ENCODE measurements around the gene IRF2BP1.
"Not testable (repeated sequence)": the region's sequence is repeated elsewhere in the genome, so short reads cannot be mapped to it uniquely, and the experiment has no call there.

Gene IRF2BP1

GRCh38 chr19:45867241-45867640 lies 18.7 kb downstream of the IRF2BP1 start:
- ATAC-seq, result not testable (repeated sequence)

DNA sequence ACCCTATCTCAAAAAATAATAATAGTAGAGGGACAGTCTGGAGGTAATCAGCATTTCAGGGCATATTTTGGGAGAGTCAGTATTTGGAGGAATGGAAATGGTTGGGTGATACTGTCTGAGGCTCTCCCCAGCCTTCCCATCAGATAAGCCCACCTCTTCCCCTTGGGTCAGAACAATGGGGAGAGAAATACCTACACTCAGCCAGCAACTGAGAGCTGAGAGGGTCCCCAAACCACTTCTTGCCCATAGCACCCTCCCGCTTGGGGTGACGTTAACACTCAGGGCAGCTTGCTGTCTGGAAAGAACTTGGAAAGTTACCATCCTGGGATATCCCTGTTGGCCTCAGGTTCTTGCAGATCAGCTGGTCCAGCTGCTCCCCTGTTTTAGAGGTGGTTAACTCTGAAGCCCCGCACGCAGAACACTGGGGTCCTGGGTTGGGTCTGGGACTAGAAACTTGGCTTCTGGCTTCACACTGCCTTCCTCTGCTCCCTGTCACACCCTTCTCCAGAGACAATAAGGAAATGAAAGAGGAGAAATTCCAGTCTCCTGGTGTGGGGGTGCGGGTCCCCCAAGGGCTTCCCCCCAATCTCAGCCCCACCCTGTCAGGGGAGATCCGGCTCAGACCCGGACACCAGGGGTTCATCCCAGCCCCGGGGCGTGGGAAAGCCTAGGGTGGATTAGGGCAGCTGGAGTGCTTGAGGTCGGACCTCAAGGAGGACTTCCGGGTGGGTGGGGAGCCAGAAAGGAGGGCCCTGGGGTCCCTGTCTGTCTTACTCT lies 19.4 kb downstream of the IRF2BP1 start:
- TF ChIP-seq CSDC2 (CRISPR knock-in tag; IDR thresholded peaks at IDR 0.05) (no peak), ZFP30 (CRISPR knock-in tag; IDR thresholded peaks at IDR 0.05) (no peak), PATZ1 (CRISPR knock-in tag; IDR thresholded peaks at IDR 0.05; ENCODE audit: borderline replicate concordance) (no peak), PPARA (CRISPR knock-in tag; IDR thresholded peaks at IDR 0.05; ENCODE audit: borderline replicate concordance) (no peak), ZNF70 (CRISPR knock-in tag; IDR thresholded peaks at IDR 0.05) (no peak), TOX (CRISPR knock-in tag; IDR thresholded peaks at IDR 0.05; ENCODE audit: borderline replicate concordance) (no peak), ARNTL (CRISPR knock-in tag; IDR thresholded peaks at IDR 0.05; ENCODE audit: borderline replicate concordance, low read depth) (no peak), BACH2 (CRISPR knock-in tag; IDR thresholded peaks at IDR 0.05; ENCODE audit: borderline replicate concordance) (no peak), SNAI2 (CRISPR knock-in tag; IDR thresholded peaks at IDR 0.05) (no peak), ISL1 (CRISPR knock-in tag; IDR thresholded peaks at IDR 0.05) (no peak), CSRNP3 (CRISPR knock-in tag; IDR thresholded peaks at IDR 0.05) (no peak), ZNF8 (CRISPR knock-in tag; IDR thresholded peaks at IDR 0.05) (no peak), ZC3H10 (CRISPR knock-in tag; IDR thresholded peaks at IDR 0.05) (no peak), ZNF565 (CRISPR knock-in tag; conservative IDR thresholded peaks at IDR 0.05; ENCODE audit: low read depth) (no peak), OSR1 (CRISPR knock-in tag; IDR thresholded peaks at IDR 0.05) (no peak), TCF4 (CRISPR knock-in tag; IDR thresholded peaks at IDR 0.05; ENCODE audit: borderline replicate concordance) (no peak), TSHZ2 (CRISPR knock-in tag; IDR thresholded peaks at IDR 0.05) (no peak)
- TF ChIP-seq, protein P1, sequence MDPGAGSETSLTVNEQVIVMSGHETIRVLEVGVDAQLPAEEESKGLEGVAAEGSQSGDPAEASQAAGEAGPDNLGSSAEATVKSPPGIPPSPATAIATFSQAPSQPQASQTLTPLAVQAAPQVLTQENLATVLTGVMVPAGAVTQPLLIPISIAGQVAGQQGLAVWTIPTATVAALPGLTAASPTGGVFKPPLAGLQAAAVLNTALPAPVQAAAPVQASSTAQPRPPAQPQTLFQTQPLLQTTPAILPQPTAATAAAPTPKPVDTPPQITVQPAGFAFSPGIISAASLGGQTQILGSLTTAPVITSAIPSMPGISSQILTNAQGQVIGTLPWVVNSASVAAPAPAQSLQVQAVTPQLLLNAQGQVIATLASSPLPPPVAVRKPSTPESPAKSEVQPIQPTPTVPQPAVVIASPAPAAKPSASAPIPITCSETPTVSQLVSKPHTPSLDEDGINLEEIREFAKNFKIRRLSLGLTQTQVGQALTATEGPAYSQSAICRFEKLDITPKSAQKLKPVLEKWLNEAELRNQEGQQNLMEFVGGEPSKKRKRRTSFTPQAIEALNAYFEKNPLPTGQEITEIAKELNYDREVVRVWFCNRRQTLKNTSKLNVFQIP (CRISPR knock-in tag; IDR thresholded peaks at IDR 0.05; ENCODE audit: borderline replicate concordance, low read depth), result no peak
- TF ChIP-seq, protein P2, sequence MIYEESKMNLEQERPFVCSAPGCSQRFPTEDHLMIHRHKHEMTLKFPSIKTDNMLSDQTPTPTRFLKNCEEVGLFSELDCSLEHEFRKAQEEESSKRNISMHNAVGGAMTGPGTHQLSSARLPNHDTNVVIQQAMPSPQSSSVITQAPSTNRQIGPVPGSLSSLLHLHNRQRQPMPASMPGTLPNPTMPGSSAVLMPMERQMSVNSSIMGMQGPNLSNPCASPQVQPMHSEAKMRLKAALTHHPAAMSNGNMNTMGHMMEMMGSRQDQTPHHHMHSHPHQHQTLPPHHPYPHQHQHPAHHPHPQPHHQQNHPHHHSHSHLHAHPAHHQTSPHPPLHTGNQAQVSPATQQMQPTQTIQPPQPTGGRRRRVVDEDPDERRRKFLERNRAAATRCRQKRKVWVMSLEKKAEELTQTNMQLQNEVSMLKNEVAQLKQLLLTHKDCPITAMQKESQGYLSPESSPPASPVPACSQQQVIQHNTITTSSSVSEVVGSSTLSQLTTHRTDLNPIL (CRISPR knock-in tag; IDR thresholded peaks at IDR 0.05; ENCODE audit: low read depth), result no peak
- ATAC-seq, result no peak

DNA sequence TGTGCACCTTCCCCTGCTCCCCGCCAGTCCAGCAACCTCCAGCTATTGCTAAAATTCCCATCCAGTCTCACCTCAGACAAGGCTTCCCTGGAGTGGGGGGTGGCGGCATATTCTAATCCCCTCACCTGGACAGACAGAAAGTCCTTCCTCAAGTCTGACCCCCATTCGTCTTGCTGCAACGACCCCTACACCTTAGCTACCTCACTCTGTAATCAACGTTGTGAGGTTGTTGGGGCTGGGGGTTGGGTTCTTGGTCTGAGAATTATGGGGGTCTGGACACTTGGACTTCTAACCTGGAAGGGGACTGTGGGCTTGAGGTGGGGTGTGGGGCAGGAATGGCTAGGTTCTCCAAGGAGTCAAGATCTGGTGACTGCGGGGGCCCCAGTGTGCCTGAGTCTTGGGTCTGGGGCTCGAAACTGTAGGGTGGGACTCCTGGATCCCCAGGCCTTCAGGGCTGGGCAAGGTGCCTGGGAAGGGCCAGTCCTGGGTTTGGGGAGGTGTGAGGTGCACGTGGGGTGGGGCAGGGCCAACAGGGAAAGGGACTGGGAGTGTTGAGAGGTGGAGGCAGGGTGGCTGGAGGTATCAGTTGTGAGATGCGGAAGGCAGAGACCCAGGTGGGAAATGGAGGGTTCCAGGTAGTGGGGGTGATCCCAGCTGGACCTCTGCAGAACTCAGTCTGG lies 20.5 kb downstream of the IRF2BP1 start:
- no peak for ATAC-seq
- TF ChIP-seq ARNTL (CRISPR knock-in tag; IDR thresholded peaks at IDR 0.05; ENCODE audit: borderline replicate concordance, low read depth) (no peak), SNAI2 (CRISPR knock-in tag; IDR thresholded peaks at IDR 0.05) (no peak), PATZ1 (CRISPR knock-in tag; IDR thresholded peaks at IDR 0.05; ENCODE audit: borderline replicate concordance) (no peak), ZC3H10 (CRISPR knock-in tag; IDR thresholded peaks at IDR 0.05) (no peak), ESRRG (CRISPR knock-in tag; IDR thresholded peaks at IDR 0.05) (no peak), BACH2 (CRISPR knock-in tag; IDR thresholded peaks at IDR 0.05; ENCODE audit: borderline replicate concordance) (no peak), ZNF565 (CRISPR knock-in tag; conservative IDR thresholded peaks at IDR 0.05; ENCODE audit: low read depth) (no peak), ISL1 (CRISPR knock-in tag; IDR thresholded peaks at IDR 0.05) (no peak)

Data from SK-N-SH treated with all-trans-retinoic acid at 6 μM for 48 hours (cell line).